GM13976 (cell line): Measurements from ENCODE around the gene SYNGR4.

ENCODE experiments used
- DNase-seq: peaks from one replicate; pipeline ENCODE4 v3.0.0; 2012; ENCODE audit warnings: low spot score
- CTCF ChIP-seq: IDR thresholded peaks from 2 replicates; pipeline ENCODE4 v1.5.1; 2012; ENCODE audit warnings: borderline replicate concordance, mild to moderate bottlenecking; ENCODE audit not compliant: insufficient read depth; ENCODE audit errors: extremely low read depth, missing control alignments, control extremely low read depth
- in situ Hi-C: fragments of 300-500 bp; cut with MboI; formaldehyde crosslinking; loops from one replicate; pipeline ENCODE4 v1.12.0; 2022; ENCODE audit warnings: low sequenced_read_pairs, mixed read lengths, inconsistent platforms; ENCODE audit not compliant: unreplicated experiment

The SYNGR4 gene

DNA sequence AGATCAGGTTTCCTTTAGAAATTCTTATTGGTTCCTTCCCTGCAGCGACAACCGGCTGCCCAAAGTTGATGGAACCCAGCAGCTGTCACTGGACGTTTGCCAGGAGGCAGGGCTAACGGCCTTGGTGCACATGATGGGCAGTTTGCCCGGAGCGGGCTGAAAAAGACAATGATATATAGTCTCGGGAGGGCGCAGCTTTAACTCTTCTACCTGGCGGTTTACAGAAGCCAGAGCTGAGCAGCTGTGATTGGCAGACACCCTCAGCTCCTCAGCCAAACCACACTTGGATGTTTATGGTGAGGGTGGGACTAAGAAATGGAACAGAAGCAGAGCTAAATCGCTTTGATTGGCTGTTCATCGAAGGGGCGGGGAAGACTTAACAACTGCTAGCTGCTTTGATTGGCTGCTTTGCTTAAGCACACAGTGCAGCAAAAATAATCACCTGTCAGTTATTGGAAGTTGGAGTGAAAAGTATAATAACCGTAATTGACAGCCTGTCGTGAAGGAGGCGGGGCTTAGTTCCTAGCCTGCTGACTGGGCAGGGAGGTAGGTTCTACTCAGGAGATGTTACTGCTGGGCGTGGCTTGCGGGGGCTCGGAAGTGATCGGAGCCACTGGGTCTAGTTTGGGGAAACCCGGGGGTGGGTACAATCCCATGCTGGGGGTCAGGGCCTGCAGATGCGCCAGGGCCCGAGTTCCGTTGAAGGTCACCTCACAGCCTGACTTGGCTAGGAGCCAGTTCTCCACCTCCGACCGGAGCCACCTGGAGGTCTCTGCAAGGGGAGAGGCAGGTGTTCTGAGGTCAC lies 31.3 kb upstream of the SYNGR4 start:
- DNase-seq = peak; percentile 95
- TF ChIP-seq CTCF = no peak
- in situ Hi-C loops = no loop called here

GRCh38 chr19:48333467-48334384 lies 30.4 kb upstream of the SYNGR4 start:
- in situ Hi-C loops = no loop called here
- peak; percentile 95 for DNase-seq
- TF ChIP-seq CTCF = peak; percentile 95

GRCh38 chr19:48338253-48338755 lies 25.9 kb upstream of the SYNGR4 start:
- in situ Hi-C loops = no loop called here
- TF ChIP-seq CTCF = no peak
- DNase-seq = no peak

DNA sequence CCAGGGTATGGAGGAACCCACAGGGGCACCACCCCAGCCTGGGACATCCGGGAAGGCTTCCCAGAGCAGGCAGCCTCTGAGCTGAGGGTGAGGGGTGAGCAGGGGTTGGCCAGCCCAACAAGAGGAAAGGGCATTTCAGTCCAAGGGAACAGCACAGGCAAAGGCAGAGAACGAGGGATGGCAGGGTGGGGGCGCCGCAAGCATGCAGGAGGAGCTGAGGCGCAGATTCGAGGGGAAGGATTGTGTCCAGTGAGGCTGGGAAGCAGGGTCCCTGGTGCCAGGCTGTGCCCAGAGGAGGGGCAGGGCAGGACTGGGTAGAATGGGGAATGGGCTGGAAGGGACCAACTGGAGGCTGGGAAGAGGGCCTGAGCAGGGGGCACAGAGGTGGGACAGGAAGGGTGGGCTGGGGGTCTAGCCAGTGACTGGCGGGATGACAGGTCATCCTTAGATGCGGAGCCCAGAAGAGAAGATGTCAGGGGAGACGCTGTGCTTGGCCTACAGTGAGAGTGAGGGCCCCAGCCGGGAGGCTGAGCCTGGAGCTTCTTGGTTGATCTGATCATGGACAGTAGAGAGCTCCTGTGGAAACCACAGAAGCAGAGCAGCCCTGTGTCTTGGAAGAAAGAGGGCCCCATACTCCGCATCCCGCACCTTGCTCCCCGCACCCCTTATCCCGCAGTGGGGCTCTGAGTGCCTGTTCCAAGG lies 25.2 kb upstream of the SYNGR4 start:
- TF ChIP-seq CTCF = no peak
- in situ Hi-C loops = no loop called here
- no peak for DNase-seq

DNA sequence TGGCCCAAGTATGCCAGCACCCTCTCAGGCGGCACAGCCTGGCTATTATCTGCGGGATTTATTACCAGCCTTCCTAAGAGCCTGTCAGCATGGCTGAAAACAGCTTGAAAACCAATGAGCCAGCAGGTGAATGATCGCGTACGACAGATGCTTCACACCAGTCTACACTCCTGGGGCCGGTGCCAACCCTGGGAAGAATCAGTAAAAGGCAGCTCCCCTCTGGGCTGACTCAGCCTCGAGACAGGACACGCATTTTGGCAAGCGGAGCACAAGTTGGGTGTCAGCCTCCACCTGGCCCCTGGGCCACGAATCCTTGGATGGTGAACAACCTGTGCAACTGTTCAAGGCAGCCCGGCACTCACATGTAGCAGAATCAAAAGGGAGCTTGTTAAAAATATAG lies 23.2 kb upstream of the SYNGR4 start:
- no peak for TF ChIP-seq CTCF
- in situ Hi-C loops = no loop called here
- no peak for DNase-seq
